Gastroesophageal sphincter (tissue), 3 donors: ENCODE measurements around the gene RASSF5.

Experiments
- CTCF ChIP-seq, 4 experiments: fragments of 200-600 bp in 2 of 4; fragments of 450-650 bp in 2 of 4; sonication (generic) in 1 of 4; IDR thresholded peaks; one replicate each; pipeline ENCODE4 v1.5.1; 2017 to 2019; ENCODE audit warnings: antibody characterized with exemption in 4 of 4, mild to moderate bottlenecking in 2 of 4, moderate library complexity in 2 of 4
- EP300 ChIP-seq: sonication (generic); formaldehyde crosslinking; IDR thresholded peaks from one replicate; pipeline ENCODE4 v1.6.1; 2017; ENCODE audit warnings: antibody characterized with exemption, mild to moderate bottlenecking
- POLR2A ChIP-seq, 2 donors: fragments of 450-650 bp; IDR thresholded peaks; one replicate each; pipeline ENCODE4 v1.6.1; 2017; ENCODE audit warnings: antibody characterized with exemption in 2 of 2, mild to moderate bottlenecking in 2 of 2, moderate library complexity in 1 of 2

- TF ChIP-seq POLR2A (IDR thresholded peaks at IDR 0.05) (no peak), CTCF (IDR thresholded peaks at IDR 0.05) (no peak), EP300 (no peak)
These were observed 25.0 kb downstream of the RASSF5 start for GRCh38 chr1:206532368-206532767.
